NAMALWA (cell line): ENCODE measurements around the gene TMEM239.
"Not testable (repeated sequence)": the region's sequence is repeated elsewhere in the genome, so short reads cannot be mapped to it uniquely, and the experiment has no call there.

Experiments used
- DNase-seq: peaks from one replicate; pipeline ENCODE4 v3.0.0-alpha.2; 2015; ENCODE audit warnings: low spot score

TMEM239 gene

GRCh38 chr20:2820896-2821869 is 5.0 kb downstream of the TMEM239 start:
- no peak for DNase-seq

- DNase-seq = peak; percentile 31
Measured at GRCh38 chr20:2822073-2822472, 5.9 kb downstream of the TMEM239 start.

GRCh38 chr20:2825761-2826160 is 9.6 kb downstream of the TMEM239 start:
- DNase-seq = no peak

- DNase-seq = no peak
Measured at GRCh38 chr20:2826655-2827054, 10.5 kb downstream of the TMEM239 start.

- no peak for DNase-seq
Measured at GRCh38 chr20:2829376-2829775, 13.2 kb downstream of the TMEM239 start.

GRCh38 chr20:2831206-2831605 is 15.0 kb downstream of the TMEM239 start:
- not testable (repeated sequence) for DNase-seq

- DNase-seq = no peak
Measured at GRCh38 chr20:2833761-2834160, 17.6 kb downstream of the TMEM239 start.

GRCh38 chr20:2834401-2835110 is 18.4 kb downstream of the TMEM239 start:
- no peak for DNase-seq

GRCh38 chr20:2835331-2835796 is 19.2 kb downstream of the TMEM239 start:
- no peak for DNase-seq

- DNase-seq = no peak
Measured at GRCh38 chr20:2836035-2836434, 19.9 kb downstream of the TMEM239 start.

GRCh38 chr20:2837221-2837960 is 21.2 kb downstream of the TMEM239 start:
- no peak for DNase-seq

- DNase-seq = no peak
Measured at GRCh38 chr20:2838170-2838797, 22.1 kb downstream of the TMEM239 start.

GRCh38 chr20:2838847-2839671 is 22.9 kb downstream of the TMEM239 start:
- no peak for DNase-seq

- DNase-seq = no peak
Measured at GRCh38 chr20:2839732-2840137, 23.6 kb downstream of the TMEM239 start.

- peak; percentile 83 for DNase-seq
Measured at GRCh38 chr20:2840138-2840966, 24.2 kb downstream of the TMEM239 start, which contains the start of the genes PCED1A and VPS16. Gene PCED1A, minus strand, starts transcription at chr20:2840655. Its CDS starts 743 bp downstream, at chr20:2839912. Gene VPS16, plus strand, starts transcription at chr20:2840745. Its CDS starts 30 bp downstream, at chr20:2840775.

GRCh38 chr20:2840967-2841531 is 24.9 kb downstream of the TMEM239 start:
- no peak for DNase-seq

- DNase-seq = no peak
Measured at GRCh38 chr20:2845607-2846006, 29.4 kb downstream of the TMEM239 start.

GRCh38 chr20:2846698-2847097 is 30.5 kb downstream of the TMEM239 start:
- DNase-seq = no peak

GRCh38 chr20:2847802-2848201 is 31.6 kb downstream of the TMEM239 start:
- no peak for DNase-seq
